Subcutaneous abdominal adipose tissue (tissue), 5 donors: Measurements from ENCODE around the gene ATP9B.
"Not testable (repeated sequence)": the region's sequence is repeated elsewhere in the genome, so short reads cannot be mapped to it uniquely, and the experiment has no call there.

ENCODE experiments used
- H3K27ac ChIP-seq: one replicate; pipeline ENCODE4 v1.7.0; 2013; ENCODE audit warnings: low read depth, mild to moderate bottlenecking, inconsistent platforms, low read length, moderate library complexity
- H3K27me3 ChIP-seq, 5 donors: one replicate each; pipeline ENCODE4 v1.7.0; 2013; ENCODE audit warnings: low read length in 5 of 5, inconsistent platforms in 1 of 5; ENCODE audit not compliant: control insufficient read depth in 5 of 5, insufficient read depth in 4 of 5
- H3K36me3 ChIP-seq, 5 donors: one replicate each; pipeline ENCODE4 v1.7.0; 2013; ENCODE audit warnings: low read length in 5 of 5; ENCODE audit not compliant: control insufficient read depth in 5 of 5, insufficient read depth in 5 of 5
- H3K4me1 ChIP-seq, 5 donors: one replicate each; pipeline ENCODE4 v1.7.0; 2013; ENCODE audit warnings: low read length in 5 of 5, mild to moderate bottlenecking in 3 of 5, moderate library complexity in 1 of 5; ENCODE audit not compliant: control insufficient read depth in 5 of 5, insufficient read depth in 5 of 5
- H3K4me3 ChIP-seq, 5 donors: one replicate each; pipeline ENCODE4 v1.7.0; 2013; ENCODE audit warnings: low read length in 5 of 5, low read depth in 1 of 5
- H3K9ac ChIP-seq, 5 donors: one replicate each; pipeline ENCODE4 v1.7.0; 2013; ENCODE audit warnings: low read length in 5 of 5, mild to moderate bottlenecking in 4 of 5, moderate library complexity in 3 of 5
- H3K9me3 ChIP-seq, 5 donors: one replicate each; pipeline ENCODE4 v1.7.0; 2013; ENCODE audit warnings: low read length in 5 of 5; ENCODE audit not compliant: control insufficient read depth in 5 of 5
- donor health status: healthy.
- donor health status: healthy.
- donor health status: healthy.
- donor health status: healthy.
- donor health status: healthy.

Gene ATP9B

DNA sequence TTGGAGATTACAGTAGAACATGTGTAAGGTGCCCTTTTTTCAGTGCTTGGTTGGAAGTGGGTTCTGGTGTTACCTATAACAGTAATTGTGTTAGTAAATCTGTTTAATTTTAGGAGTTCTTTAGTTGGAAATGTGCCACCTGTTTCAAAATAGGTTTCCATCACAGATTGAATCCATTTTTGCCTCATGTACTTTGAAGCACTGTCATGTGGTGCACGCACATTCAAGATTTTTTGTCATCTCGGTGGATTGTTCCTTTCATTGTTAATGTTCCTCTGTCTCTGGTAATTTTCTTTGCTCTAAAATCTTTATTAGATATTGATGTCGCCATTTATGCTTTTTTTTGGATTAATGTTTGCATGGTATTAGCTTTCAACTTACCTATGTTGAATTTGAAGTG lies 1.3 kb downstream of the ATP9B start:
- Histone ChIP-seq H3K4me3 (peak overlapping the region; percentile 76 to 86 (median 83)), H3K9me3 (peaks cover 0 to 20% (median 3%) of the 10 kb centered on the region in 5 donors), H3K36me3 (no peaks in the 10 kb centered on the region), H3K4me1 (peaks cover 0 to 31% (median 27%) of the 10 kb centered on the region in 5 donors), H3K9ac (no peak overlapping the region), H3K27me3 (no peaks in the 10 kb centered on the region), H3K27ac (no peak overlapping the region)

DNA sequence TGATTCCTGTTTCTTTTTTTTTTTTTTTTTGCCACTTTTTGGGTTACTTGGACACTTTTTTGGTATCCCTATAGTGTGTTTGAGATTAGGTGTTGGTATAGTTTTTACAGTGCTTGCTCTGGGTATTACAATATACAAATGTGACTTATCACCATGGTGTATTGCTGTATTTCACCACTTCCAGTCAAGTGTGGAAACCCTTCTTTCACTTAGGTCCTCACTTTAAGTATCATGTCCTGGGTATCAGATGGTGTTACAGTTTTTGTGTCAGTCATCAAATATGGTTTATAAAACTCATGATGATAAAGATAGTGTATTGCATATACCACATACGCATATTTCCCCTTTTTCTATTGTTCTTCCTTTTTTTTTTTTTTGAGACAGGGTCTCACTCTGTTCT lies 1.8 kb downstream of the ATP9B start:
- H3K27ac ChIP-seq, result no peak overlapping the region
- no peaks in the 10 kb centered on the region for H3K27me3 ChIP-seq
- H3K4me3 ChIP-seq, result no peak overlapping the region
- H3K9ac ChIP-seq, result no peak overlapping the region
- H3K4me1 ChIP-seq, result peaks cover 0 to 31% (median 27%) of the 10 kb centered on the region in 5 donors
- peaks cover 0 to 16% (median 0%) of the 10 kb centered on the region in 5 donors for H3K9me3 ChIP-seq
- H3K36me3 ChIP-seq, result no peaks in the 10 kb centered on the region

DNA sequence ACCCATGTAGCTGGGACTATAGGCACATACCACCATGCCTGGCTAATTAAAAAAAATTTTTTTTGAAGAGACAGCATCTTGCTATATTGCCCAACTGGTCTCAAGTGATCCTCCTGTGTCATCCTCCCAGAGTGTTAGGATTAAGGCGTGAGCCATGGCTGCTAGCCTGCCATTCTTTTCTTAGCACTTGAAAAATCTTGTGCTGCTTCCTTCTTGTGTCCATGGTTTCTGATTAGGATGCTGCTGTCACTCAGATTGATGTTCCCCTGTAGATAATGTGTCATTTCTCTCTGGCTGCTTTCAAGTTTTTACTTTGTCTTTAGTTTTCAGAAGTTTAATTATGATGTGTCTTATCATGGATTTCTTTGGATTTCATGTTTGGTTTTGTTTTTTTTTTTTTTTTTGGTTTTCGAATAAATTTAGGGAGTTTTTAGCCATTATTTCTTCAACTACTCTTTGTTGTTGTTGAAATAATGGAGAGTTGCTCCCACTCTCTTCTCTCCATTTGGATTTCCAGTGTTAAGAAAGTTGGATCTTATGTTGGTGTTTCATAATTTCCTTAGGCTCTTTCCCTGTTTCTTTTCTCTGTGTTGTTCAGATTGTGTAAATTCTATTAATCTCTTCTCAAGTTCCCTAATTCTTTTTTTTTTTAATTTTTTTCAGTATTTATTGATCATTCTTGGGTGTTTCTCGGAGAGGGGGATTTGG lies 2.5 kb downstream of the ATP9B start:
- H3K4me1 ChIP-seq, result peaks cover 0 to 31% (median 27%) of the 10 kb centered on the region in 5 donors
- H3K4me3 ChIP-seq, result no peak overlapping the region
- H3K9me3 ChIP-seq, result peaks cover 0 to 10% (median 0%) of the 10 kb centered on the region in 5 donors
- no peaks in the 10 kb centered on the region for H3K27me3 ChIP-seq
- no peak overlapping the region for H3K9ac ChIP-seq
- no peaks in the 10 kb centered on the region for H3K36me3 ChIP-seq
- no peak overlapping the region for H3K27ac ChIP-seq

DNA sequence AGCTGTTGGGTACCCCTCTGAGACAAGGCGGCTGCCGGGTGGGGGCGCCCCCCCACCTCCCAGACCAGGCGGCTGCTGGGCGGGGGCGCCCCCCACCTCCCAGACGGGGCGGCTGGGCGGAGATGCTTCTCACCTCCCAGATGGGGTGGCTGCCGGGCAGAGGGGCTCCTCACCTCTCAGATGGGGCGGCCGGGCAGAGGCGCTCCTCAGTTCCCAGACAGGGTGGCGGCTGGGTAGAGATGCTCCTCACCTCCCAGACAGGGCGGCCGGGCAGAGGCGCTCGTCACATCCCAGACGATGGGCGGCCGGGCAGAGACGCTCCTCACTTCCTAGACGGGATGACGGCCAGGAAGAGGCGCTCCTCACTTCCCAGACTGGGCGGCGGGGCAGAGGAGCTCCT lies 3.5 kb downstream of the ATP9B start:
- not testable (repeated sequence) for H3K4me3 ChIP-seq, H3K27ac ChIP-seq, H3K9ac ChIP-seq, H3K36me3 ChIP-seq, H3K27me3 ChIP-seq, H3K9me3 ChIP-seq
- peaks cover 0 to 31% (median 27%) of the 10 kb centered on the region in 5 donors for H3K4me1 ChIP-seq

DNA sequence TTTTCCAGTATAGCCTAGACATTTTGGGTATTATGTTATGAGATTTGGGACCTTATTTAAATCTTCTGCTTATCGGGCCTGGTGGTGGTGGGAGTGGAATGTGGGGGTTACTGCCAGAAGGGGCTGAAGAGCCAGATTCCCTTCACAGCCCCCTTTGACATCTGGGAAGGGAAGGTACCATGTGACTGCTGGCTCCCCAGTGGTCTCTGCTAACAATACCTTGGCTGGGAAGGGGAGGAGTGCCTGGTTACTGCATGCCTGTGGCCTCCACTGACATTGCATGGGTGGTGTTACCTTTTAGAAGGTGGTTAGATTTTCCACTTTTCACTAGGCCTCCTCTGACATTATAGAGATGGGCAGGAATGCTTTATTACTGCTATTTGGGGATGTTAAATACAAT lies 8.0 kb downstream of the ATP9B start:
- Histone ChIP-seq H3K36me3 (peaks cover 0 to 3% (median 0%) of the 10 kb centered on the region in 5 donors), H3K9ac (no peak overlapping the region), H3K27me3 (no peaks in the 10 kb centered on the region), H3K9me3 (no peaks in the 10 kb centered on the region), H3K4me1 (peaks cover 0 to 10% (median 8%) of the 10 kb centered on the region in 5 donors), H3K27ac (no peak overlapping the region), H3K4me3 (no peak overlapping the region)

DNA sequence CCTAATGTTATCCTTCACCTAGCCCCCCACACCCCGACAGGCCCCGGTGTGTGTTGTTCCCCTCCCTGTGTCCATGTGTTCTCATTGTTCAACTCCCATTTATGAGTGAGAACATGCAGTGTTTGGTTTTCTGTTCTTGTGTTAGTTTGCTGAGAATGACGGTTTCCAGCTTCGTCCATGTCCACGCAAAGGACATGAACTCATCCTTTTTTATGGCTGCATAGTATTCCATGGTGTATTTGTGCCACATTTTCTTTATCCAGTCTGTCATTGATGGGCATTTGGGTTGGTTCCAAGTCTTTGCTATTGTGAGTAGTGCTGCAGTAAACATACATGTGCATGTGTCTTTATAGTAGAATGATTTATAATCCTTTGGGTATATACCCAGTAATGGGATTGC lies 9.6 kb downstream of the ATP9B start:
- peaks cover 0 to 13% (median 2%) of the 10 kb centered on the region in 5 donors for H3K36me3 ChIP-seq
- H3K27me3 ChIP-seq, H3K9me3 ChIP-seq, H3K4me3 ChIP-seq, H3K4me1 ChIP-seq, H3K27ac ChIP-seq, H3K9ac ChIP-seq: not testable (repeated sequence)

DNA sequence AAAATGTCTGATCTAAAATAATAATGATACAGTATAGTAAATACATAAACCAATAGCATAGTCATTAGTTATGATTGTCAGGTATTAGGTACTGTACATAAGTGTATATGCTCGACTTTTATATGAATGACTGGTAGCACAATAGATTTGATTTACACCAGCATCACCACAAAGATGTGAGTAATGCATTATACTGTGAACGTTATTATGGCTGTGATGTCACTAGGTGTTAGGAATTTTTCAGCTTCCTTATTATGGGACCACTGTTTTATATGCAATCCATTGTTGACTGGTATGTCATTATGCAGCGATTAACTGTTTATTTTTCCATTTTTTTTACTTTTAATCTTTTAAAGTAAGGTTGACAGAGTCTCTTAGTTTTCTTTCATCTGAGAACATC lies 23.7 kb downstream of the ATP9B start:
- H3K4me3 ChIP-seq, result no peak overlapping the region
- peaks cover 0 to 6% (median 0%) of the 10 kb centered on the region in 5 donors for H3K9me3 ChIP-seq
- H3K4me1 ChIP-seq, result peaks cover 0 to 6% (median 0%) of the 10 kb centered on the region in 5 donors
- peaks cover 0 to 3% (median 0%) of the 10 kb centered on the region in 5 donors for H3K36me3 ChIP-seq
- no peaks in the 10 kb centered on the region for H3K27me3 ChIP-seq
- H3K27ac ChIP-seq, result no peak overlapping the region
- no peak overlapping the region for H3K9ac ChIP-seq

DNA sequence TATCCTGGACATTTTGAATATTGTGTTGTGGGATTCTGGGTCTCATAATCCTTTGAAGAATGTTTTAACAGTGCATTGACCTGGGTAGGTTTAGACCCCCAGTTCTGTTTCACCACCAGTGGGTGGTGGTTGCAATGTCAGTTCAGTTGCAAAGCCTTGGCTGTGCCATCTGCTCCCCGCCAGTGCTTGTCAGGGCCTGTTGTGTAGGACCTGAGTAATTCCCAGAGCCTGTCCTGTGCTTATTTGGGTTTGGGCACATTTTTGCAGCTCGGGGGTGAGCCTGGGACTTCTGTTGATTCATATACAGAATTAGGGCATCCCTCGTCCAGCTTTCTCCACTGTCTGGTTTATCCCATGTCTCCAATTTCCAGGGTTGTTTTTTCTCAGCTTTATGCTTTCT lies 24.8 kb downstream of the ATP9B start:
- Histone ChIP-seq H3K4me1 (peaks cover 0 to 6% (median 0%) of the 10 kb centered on the region in 5 donors), H3K36me3 (peaks cover 0 to 3% (median 0%) of the 10 kb centered on the region in 5 donors), H3K27ac (no peak overlapping the region), H3K4me3 (no peak overlapping the region), H3K27me3 (no peaks in the 10 kb centered on the region), H3K9me3 (peaks cover 0 to 6% (median 0%) of the 10 kb centered on the region in 5 donors), H3K9ac (no peak overlapping the region)

DNA sequence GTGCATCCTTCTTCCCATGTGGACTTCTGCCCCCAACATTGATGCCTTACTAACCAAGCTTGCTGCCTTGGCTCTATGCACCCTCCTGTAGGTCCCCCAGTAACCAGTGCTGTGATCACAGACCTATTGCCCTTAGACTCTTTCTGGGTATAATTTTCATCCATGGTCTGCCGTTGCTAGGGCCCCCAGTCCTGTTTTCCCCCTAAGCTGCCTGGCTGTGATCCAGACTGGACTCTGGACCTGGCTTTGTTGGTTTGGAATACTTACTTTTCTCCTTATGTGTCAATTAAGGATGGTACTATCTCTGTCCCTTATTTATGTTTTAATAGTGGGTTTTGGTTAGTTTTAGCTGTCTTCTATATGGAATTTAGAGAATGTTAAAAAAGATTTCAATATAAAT lies 26.0 kb downstream of the ATP9B start:
- Histone ChIP-seq H3K4me1 (peaks cover 0 to 6% (median 0%) of the 10 kb centered on the region in 5 donors), H3K27ac (no peak overlapping the region), H3K27me3 (no peaks in the 10 kb centered on the region), H3K4me3 (no peak overlapping the region), H3K36me3 (peaks cover 0 to 1% (median 0%) of the 10 kb centered on the region in 5 donors), H3K9me3 (peaks cover 0 to 6% (median 0%) of the 10 kb centered on the region in 5 donors), H3K9ac (no peak overlapping the region)

DNA sequence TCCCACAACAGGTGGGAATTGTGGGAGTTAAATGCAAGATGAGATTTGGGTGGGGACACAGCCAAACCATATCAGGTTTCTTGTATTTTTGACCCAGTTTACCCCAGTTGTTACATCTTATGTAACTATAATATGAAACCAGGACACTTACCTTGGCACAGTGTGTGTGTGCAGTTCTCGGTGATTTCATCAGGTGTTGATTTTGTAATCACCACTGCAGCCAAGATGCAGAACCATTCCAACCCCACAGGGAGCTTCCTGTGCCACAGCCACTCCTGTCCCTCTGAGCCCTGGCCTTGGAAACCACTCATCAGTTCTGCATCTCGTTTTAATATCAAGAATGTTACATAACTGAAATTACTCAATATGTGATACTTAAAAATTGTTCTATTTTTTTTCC lies 31.8 kb downstream of the ATP9B start:
- Histone ChIP-seq H3K9me3 (no peaks in the 10 kb centered on the region), H3K4me3 (no peak overlapping the region), H3K9ac (no peak overlapping the region), H3K36me3 (no peaks in the 10 kb centered on the region), H3K4me1 (peaks cover 0 to 6% (median 2%) of the 10 kb centered on the region in 5 donors), H3K27me3 (no peaks in the 10 kb centered on the region), H3K27ac (no peak overlapping the region)
